HepG2 (cell line): ENCODE measurements around the gene IQGAP2. TPM values are rescaled to one million over a fixed set of nuclear protein-coding genes. Genes with fewer than 3 reads are reported as not detected.
A peak's percentile ranks its signal among the peaks of the same experiment; 100 is the strongest.

Experiments
- ATF7 ChIP-seq, 2 experiments: fragments of 450-650 bp in 1 of 2; sonication (generic) in 1 of 2; formaldehyde crosslinking in 1 of 2; IDR thresholded peaks; 2 replicates each; pipeline versions ENCODE4 v1.4.0 to v1.6.1; 2016 to 2020; ENCODE audit warnings: antibody characterized with exemption in 1 of 2, mild to moderate bottlenecking in 1 of 2, missing genetic modification reagents in 1 of 2
- DR1 ChIP-seq: sonication (generic); formaldehyde crosslinking; IDR thresholded peaks from 2 replicates; pipeline ENCODE4 v1.8.0; 2021; ENCODE audit warnings: mild to moderate bottlenecking, missing genetic modification reagents, inconsistent platforms
- ESRRA ChIP-seq: sonication (generic); formaldehyde crosslinking; IDR thresholded peaks from 2 replicates; pipeline ENCODE4 v1.5.1; 2020; ENCODE audit warnings: mild to moderate bottlenecking, low read depth, missing genetic modification reagents
- KAT8 ChIP-seq: IDR thresholded peaks from 2 replicates; pipeline ENCODE4 v1.6.1; 2016; ENCODE audit warnings: missing genetic modification reagents, missing compliant biosample characterization
- MTA1 ChIP-seq: sonication (generic); formaldehyde crosslinking; IDR thresholded peaks from 2 replicates; pipeline ENCODE4 v1.4.0; 2020; ENCODE audit warnings: missing genetic modification reagents, mild to moderate bottlenecking, borderline replicate concordance
- MTF2 ChIP-seq: sonication (generic); formaldehyde crosslinking; IDR thresholded peaks from 2 replicates; pipeline ENCODE4 v1.5.0; 2020; ENCODE audit warnings: missing genetic modification reagents, borderline replicate concordance
- MXI1 ChIP-seq: IDR thresholded peaks from 3 replicates; pipeline ENCODE4 v1.6.1; 2012; ENCODE audit warnings: low read depth, low read length, inconsistent platforms, borderline replicate concordance
- PATZ1 ChIP-seq: sonication (generic); formaldehyde crosslinking; IDR thresholded peaks from 2 replicates; pipeline ENCODE4 v1.4.0; 2020; ENCODE audit warnings: missing genetic modification reagents
- PLRG1 ChIP-seq: fragments of 450-650 bp; conservative IDR thresholded peaks from 2 replicates; pipeline ENCODE4 v1.6.1; 2016
- PRMT3 ChIP-seq: sonication (generic); formaldehyde crosslinking; IDR thresholded peaks from 2 replicates; pipeline ENCODE4 v1.8.1; 2022; ENCODE audit warnings: low read depth, mild to moderate bottlenecking, moderate library complexity, missing genetic modification reagents, borderline replicate concordance
- RARA ChIP-seq: IDR thresholded peaks from 2 replicates; pipeline ENCODE4 v1.6.1; 2016; ENCODE audit warnings: missing genetic modification reagents, missing compliant biosample characterization
- RFXANK ChIP-seq: IDR thresholded peaks from 2 replicates; pipeline ENCODE4 v1.6.1; 2016
- SNAPC2 ChIP-seq: sonication (generic); formaldehyde crosslinking; IDR thresholded peaks from 2 replicates; pipeline ENCODE4 v1.8.1; 2022; ENCODE audit warnings: mild to moderate bottlenecking, missing genetic modification reagents
- UBTF ChIP-seq: sonication (generic); formaldehyde crosslinking; IDR thresholded peaks from 2 replicates; pipeline ENCODE4 v1.4.0; 2020; ENCODE audit warnings: mild to moderate bottlenecking, missing genetic modification reagents
- ZNF317 ChIP-seq: sonication (generic); formaldehyde crosslinking; IDR thresholded peaks from 2 replicates; pipeline ENCODE4 v1.5.0; 2020; ENCODE audit warnings: mild to moderate bottlenecking, missing genetic modification reagents
- ZNF460 ChIP-seq: sonication (generic); formaldehyde crosslinking; IDR thresholded peaks from 2 replicates; pipeline ENCODE4 v1.5.1; 2020; ENCODE audit warnings: missing genetic modification reagents, mild to moderate bottlenecking, borderline replicate concordance
- ZNF546 ChIP-seq: sonication (generic); formaldehyde crosslinking; conservative IDR thresholded peaks from 2 replicates; pipeline ENCODE4 v1.8.1; 2023; ENCODE audit warnings: mild to moderate bottlenecking, missing genetic modification reagents
- ZNF549 ChIP-seq: sonication (generic); formaldehyde crosslinking; IDR thresholded peaks from 2 replicates; pipeline ENCODE4 v1.5.0; 2020; ENCODE audit warnings: missing genetic modification reagents
- ZNF569 ChIP-seq: sonication (generic); formaldehyde crosslinking; IDR thresholded peaks from 2 replicates; pipeline ENCODE4 v1.5.0; 2020; ENCODE audit warnings: mild to moderate bottlenecking, missing genetic modification reagents, moderate library complexity, borderline replicate concordance
- ZNF639 ChIP-seq: conservative IDR thresholded peaks from 2 replicates; pipeline ENCODE4 v1.6.1; 2018; ENCODE audit warnings: missing genetic modification reagents
- ZNF891 ChIP-seq: sonication (generic); formaldehyde crosslinking; IDR thresholded peaks from 2 replicates; pipeline ENCODE4 v1.5.0; 2020; ENCODE audit warnings: mild to moderate bottlenecking, missing genetic modification reagents
- polyA plus RNA-seq, 8 experiments: library from polyadenylated mRNA; depleted of rRNA in 3 of 8; stranded (reverse) in 7 of 8; unstranded in 1 of 8; fragments of >200 nt; fragmentation: Illumina TruSeq in 4 of 8; extraction: Trizol in 4 of 8; gene quantifications; 2 replicates each; pipeline versions ENCODE4 v1.2.1 to v1.2.3, GENCODE V29; 2011 to 2016; ENCODE audit warnings: low read depth in 4 of 8, missing spikeins in 1 of 8, mixed read lengths in 1 of 8; ENCODE audit not compliant: insufficient read depth in 1 of 8
- total RNA-seq, 5 experiments: library from RNA; depleted of rRNA; stranded (reverse); fragments of >200 nt; fragmentation: Illumina TruSeq; extraction: Trizol; gene quantifications; 2 replicates each; pipeline ENCODE4 v1.2.3, GENCODE V29; 2016; ENCODE audit warnings: low read depth in 1 of 5
- TF ChIP-seq, protein P1 (sequence below): IDR thresholded peaks from 2 replicates; pipeline ENCODE4 v1.6.1; 2016; ENCODE audit warnings: low read depth, control low read depth

IQGAP2 gene
- total and polyA plus RNA-seq, 2 of the 13 experiments (the other 11 are each of a cell fraction or from before 2014, with no cell fraction given): 35.2 to 83.3 TPM

- TF ChIP-seq UBTF (CRISPR knock-in tag) (peak; percentile 83), MXI1 (peak; percentile 46; the same call in 1 of the 3 replicates), SNAPC2 (CRISPR knock-in tag) (0 out of 2 replicates have a peak, but pooled peaks have one; percentile 64), ZNF549 (no peak), KAT8 (CRISPR knock-in tag) (peak; percentile 26), ESRRA (CRISPR knock-in tag) (peak; percentile 63; the same call in 1 of the 2 replicates), ZNF460 (CRISPR knock-in tag) (no peak), MTA1 (CRISPR knock-in tag) (peak; percentile 87; the same call in 1 of the 2 replicates), PRMT3 (CRISPR knock-in tag) (0 out of 2 replicates have a peak, but pooled peaks have one; percentile 55), ZNF546 (CRISPR knock-in tag) (no peak), PLRG1 (no peak), RFXANK (no peak), ZNF569 (CRISPR knock-in tag) (0 out of 2 replicates have a peak, but pooled peaks have one; percentile 63), DR1 (CRISPR knock-in tag) (peak; percentile 65), ZNF639 (no peak), ATF7 (IDR thresholded peaks at IDR 0.05) (no peak), ATF7 (CRISPR knock-in tag; IDR thresholded peaks at IDR 0.05) (no peak), MTF2 (peak; percentile 89; the same call in 1 of the 2 replicates), ZNF891 (peak; percentile 54; the same call in 1 of the 2 replicates), RARA (CRISPR knock-in tag) (peak; percentile 26; the same call in 1 of the 2 replicates), PATZ1 (CRISPR knock-in tag) (peak; percentile 98), ZNF317 (0 out of 2 replicates have a peak, but pooled peaks have one; percentile 46)
- TF ChIP-seq, protein P1, sequence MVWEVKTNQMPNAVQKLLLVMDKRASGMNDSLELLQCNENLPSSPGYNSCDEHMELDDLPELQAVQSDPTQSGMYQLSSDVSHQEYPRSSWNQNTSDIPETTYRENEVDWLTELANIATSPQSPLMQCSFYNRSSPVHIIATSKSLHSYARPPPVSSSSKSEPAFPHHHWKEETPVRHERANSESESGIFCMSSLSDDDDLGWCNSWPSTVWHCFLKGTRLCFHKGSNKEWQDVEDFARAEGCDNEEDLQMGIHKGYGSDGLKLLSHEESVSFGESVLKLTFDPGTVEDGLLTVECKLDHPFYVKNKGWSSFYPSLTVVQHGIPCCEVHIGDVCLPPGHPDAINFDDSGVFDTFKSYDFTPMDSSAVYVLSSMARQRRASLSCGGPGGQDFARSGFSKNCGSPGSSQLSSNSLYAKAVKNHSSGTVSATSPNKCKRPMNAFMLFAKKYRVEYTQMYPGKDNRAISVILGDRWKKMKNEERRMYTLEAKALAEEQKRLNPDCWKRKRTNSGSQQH (CRISPR knock-in tag): peak; percentile 35; the same call in 1 of the 2 replicates
Observed at GRCh38 chr5:76402886-76403765, at the start of gene IQGAP2 (continued).
